Measurements from ENCODE around the gene TOLLIP.

TOLLIP gene

GRCh38 chr11:1288426-1289151 lies 20.8 kb downstream of the TOLLIP start:
- DNase-seq (ENCODE audit: low read depth) = no peak
- no peak for TF ChIP-seq CTCF (conservative IDR thresholded peaks at IDR 0.05; ENCODE audit: control insufficient read depth, insufficient read depth, low read depth, low read length)
- H3K4me3 ChIP-seq (ENCODE audit: control insufficient read depth, low read depth, low read length) = no peak overlapping the region

- H3K4me3 ChIP-seq (ENCODE audit: control insufficient read depth, low read depth, low read length) = no peak overlapping the region
- no peak for TF ChIP-seq CTCF (conservative IDR thresholded peaks at IDR 0.05; ENCODE audit: control insufficient read depth, insufficient read depth, low read depth, low read length)
- DNase-seq (ENCODE audit: low read depth) = no peak
Observed at GRCh38 chr11:1287928-1288327, 21.5 kb downstream of the TOLLIP start.

- no peak for TF ChIP-seq CTCF (conservative IDR thresholded peaks at IDR 0.05; ENCODE audit: control insufficient read depth, insufficient read depth, low read depth, low read length)
- DNase-seq (ENCODE audit: low read depth) = no peak
Observed at GRCh38 chr11:1285876-1286275, 23.6 kb downstream of the TOLLIP start.

GRCh38 chr11:1285316-1285744 lies 24.1 kb downstream of the TOLLIP start:
- no peak overlapping the region for H3K4me3 ChIP-seq (ENCODE audit: control insufficient read depth, low read depth, low read length)
- TF ChIP-seq CTCF (conservative IDR thresholded peaks at IDR 0.05; ENCODE audit: control insufficient read depth, insufficient read depth, low read depth, low read length) = no peak
- DNase-seq (ENCODE audit: low read depth) = no peak

More at GRCh38 chr11:1285876-1286275, 23.6 kb downstream of the TOLLIP start:
- no peak overlapping the region for H3K4me3 ChIP-seq (ENCODE audit: control insufficient read depth, low read depth, low read length)

- DNase-seq (ENCODE audit: low read depth) = no peak
- H3K4me3 ChIP-seq (ENCODE audit: control insufficient read depth, low read depth, low read length) = no peak overlapping the region
- no peak for TF ChIP-seq CTCF (conservative IDR thresholded peaks at IDR 0.05; ENCODE audit: control insufficient read depth, insufficient read depth, low read depth, low read length)
Observed at GRCh38 chr11:1283906-1284305, 25.5 kb downstream of the TOLLIP start.

GRCh38 chr11:1283091-1283511 lies 26.3 kb downstream of the TOLLIP start:
- no peak overlapping the region for H3K4me3 ChIP-seq (ENCODE audit: control insufficient read depth, low read depth, low read length)
- TF ChIP-seq CTCF (conservative IDR thresholded peaks at IDR 0.05; ENCODE audit: control insufficient read depth, insufficient read depth, low read depth, low read length) = no peak
- DNase-seq (ENCODE audit: low read depth) = no peak

All from fibroblast of mammary gland (primary cell).